SH-SY5Y (cell line): ENCODE results near the gene MYCN.

Source experiments
- GATA2 ChIP-seq: IDR thresholded peaks from 2 replicates; pipeline ENCODE4 v1.6.1; 2011; ENCODE audit warnings: mild to moderate bottlenecking, low read depth, low read length
- GATA3 ChIP-seq: IDR thresholded peaks from 2 replicates; pipeline ENCODE4 v1.6.1; 2011; ENCODE audit warnings: low read depth, mild to moderate bottlenecking, low read length, moderate library complexity

GRCh38 chr2:15926252-15926651 lies 14.1 kb upstream of the MYCN start:
- TF ChIP-seq GATA2 (no peak), GATA3 (no peak)
